ENCODE measurements around the gene EBLN2. TPM values are rescaled to one million over a fixed set of nuclear protein-coding genes. Genes with fewer than 3 reads are reported as not detected.

Gene EBLN2
- total RNA-seq, 4 donors from 2014 or later = 1.1 to 6.3 (median 4.4) TPM

DNA sequence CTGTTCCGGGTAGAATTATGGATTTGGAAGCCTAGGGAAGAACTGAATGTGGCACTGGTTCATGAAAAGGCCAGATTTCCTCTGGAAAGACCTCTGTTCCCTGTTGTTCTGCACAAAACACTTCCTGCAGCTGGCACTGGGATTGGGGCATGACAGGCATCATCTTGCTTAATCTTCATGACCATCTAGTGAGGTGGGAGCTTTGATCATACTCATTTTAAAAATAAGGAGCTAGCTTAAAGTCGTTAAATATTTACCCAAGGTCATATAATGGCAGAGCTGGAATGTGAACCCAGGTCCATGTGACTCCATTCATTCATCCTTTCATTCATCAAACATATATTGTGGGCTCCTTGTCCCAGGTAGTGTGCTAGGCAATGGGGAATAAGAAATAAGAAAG lies 40.4 kb downstream of the EBLN2 start:
- Histone ChIP-seq H3K27ac (no peak overlapping the region), H3K27me3 (no peaks in the 10 kb centered on the region), H3K9me3 (no peaks in the 10 kb centered on the region), H3K36me3 (no peaks in the 10 kb centered on the region), H3K4me1 (peaks cover 0 to 8% (median 3%) of the 10 kb centered on the region in 3 donors), H3K4me3 (no peak overlapping the region)
- TF ChIP-seq, protein P1, sequence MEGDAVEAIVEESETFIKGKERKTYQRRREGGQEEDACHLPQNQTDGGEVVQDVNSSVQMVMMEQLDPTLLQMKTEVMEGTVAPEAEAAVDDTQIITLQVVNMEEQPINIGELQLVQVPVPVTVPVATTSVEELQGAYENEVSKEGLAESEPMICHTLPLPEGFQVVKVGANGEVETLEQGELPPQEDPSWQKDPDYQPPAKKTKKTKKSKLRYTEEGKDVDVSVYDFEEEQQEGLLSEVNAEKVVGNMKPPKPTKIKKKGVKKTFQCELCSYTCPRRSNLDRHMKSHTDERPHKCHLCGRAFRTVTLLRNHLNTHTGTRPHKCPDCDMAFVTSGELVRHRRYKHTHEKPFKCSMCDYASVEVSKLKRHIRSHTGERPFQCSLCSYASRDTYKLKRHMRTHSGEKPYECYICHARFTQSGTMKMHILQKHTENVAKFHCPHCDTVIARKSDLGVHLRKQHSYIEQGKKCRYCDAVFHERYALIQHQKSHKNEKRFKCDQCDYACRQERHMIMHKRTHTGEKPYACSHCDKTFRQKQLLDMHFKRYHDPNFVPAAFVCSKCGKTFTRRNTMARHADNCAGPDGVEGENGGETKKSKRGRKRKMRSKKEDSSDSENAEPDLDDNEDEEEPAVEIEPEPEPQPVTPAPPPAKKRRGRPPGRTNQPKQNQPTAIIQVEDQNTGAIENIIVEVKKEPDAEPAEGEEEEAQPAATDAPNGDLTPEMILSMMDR (IDR thresholded peaks at IDR 0.05) = no peak
- TF ChIP-seq POLR2A (IDR thresholded peaks at IDR 0.05) = no peak
- no peak for DNase-seq
- intact Hi-C loops (cut with DNase I) = loop anchor here (5.0 to 10.0 kb wide), 2 partner anchors 333 to 395 kb away; no protein-coding TSS in a partner anchor
- 33 to 38% methylated on average over 2 of the region's 2 CpGs for WGBS, 2 donors

- Histone ChIP-seq H3K4me1 (no peaks in the 10 kb centered on the region), H3K4me3 (no peak overlapping the region), H3K36me3 (no peaks in the 10 kb centered on the region), H3K9me3 (no peaks in the 10 kb centered on the region), H3K27me3 (no peaks in the 10 kb centered on the region), H3K27ac (no peak overlapping the region)
- no peak for DNase-seq
- TF ChIP-seq, protein P1 (IDR thresholded peaks at IDR 0.05) = no peak
- TF ChIP-seq POLR2A (IDR thresholded peaks at IDR 0.05) = no peak
- 71 to 73% methylated on average over 3 of the region's 3 CpGs for WGBS, 2 donors
- intact Hi-C loops (cut with DNase I) = loop anchor here (10.0 kb wide), 1 partner anchor 328 kb away; no protein-coding TSS in a partner anchor
These were observed 45.8 kb downstream of the EBLN2 start for GRCh38 chr3:73107215-73107614.

GRCh38 chr3:73107676-73108187 lies 46.3 kb downstream of the EBLN2 start:
- WGBS, 2 donors = 31 to 33% methylated on average over 4 to 5 of the region's 5 CpGs
- no peak for DNase-seq

GRCh38 chr3:73108750-73109149 lies 47.3 kb downstream of the EBLN2 start:
- WGBS, 2 donors = 87 to 95% methylated on average over 3 of the region's 3 CpGs
- Histone ChIP-seq H3K27ac (no peak overlapping the region), H3K27me3 (no peaks in the 10 kb centered on the region), H3K4me3 (no peak overlapping the region), H3K9me3 (no peaks in the 10 kb centered on the region), H3K4me1 (no peaks in the 10 kb centered on the region), H3K36me3 (no peaks in the 10 kb centered on the region)
- intact Hi-C loops (cut with DNase I) = loop anchor here (10.0 kb wide), 1 partner anchor 326 kb away; no protein-coding TSS in a partner anchor
- DNase-seq = no peak
- no peak for TF ChIP-seq POLR2A (IDR thresholded peaks at IDR 0.05)

More at GRCh38 chr3:73107676-73108187, 46.3 kb downstream of the EBLN2 start:
- H3K27ac ChIP-seq = no peak overlapping the region
- H3K9me3 ChIP-seq = no peaks in the 10 kb centered on the region
- no peak overlapping the region for H3K4me3 ChIP-seq
- no peaks in the 10 kb centered on the region for H3K4me1 ChIP-seq
- H3K36me3 ChIP-seq = no peaks in the 10 kb centered on the region
- H3K27me3 ChIP-seq = no peaks in the 10 kb centered on the region
- intact Hi-C loops (cut with DNase I) = loop anchor here (10.0 kb wide), 1 partner anchor 327 kb away; no protein-coding TSS in a partner anchor
- TF ChIP-seq POLR2A (IDR thresholded peaks at IDR 0.05) = no peak
- TF ChIP-seq, protein P1 (IDR thresholded peaks at IDR 0.05) = no peak

DNA sequence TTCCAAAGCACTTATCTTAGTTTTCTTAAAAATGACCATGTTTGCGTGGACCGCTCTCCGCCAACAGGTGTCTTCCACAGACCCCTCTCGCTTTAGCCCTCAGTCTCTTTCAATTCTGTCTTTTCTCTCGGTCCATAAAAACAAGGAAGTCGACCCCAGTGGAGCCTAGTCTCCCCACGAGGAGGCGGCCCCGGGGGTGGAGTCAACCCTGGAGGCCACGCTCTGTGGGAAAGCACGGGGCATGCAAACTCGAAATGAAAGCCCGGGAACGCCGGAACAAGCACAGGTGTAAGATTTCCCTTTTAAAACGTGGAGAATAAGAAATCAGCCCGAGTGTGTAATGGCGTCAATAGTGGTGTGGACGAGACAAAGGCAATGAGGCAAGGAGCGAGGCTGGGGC lies 49.1 kb downstream of the EBLN2 start:
- TF ChIP-seq, protein P1 (IDR thresholded peaks at IDR 0.05) = no peak
- no peak for TF ChIP-seq POLR2A (IDR thresholded peaks at IDR 0.05)
- WGBS, 2 donors = 88 to 94% methylated on average over 13 to 15 of the region's 20 CpGs
- DNase-seq = no peak

More for the DNA sequence above, 49.1 kb downstream of the EBLN2 start:
- H3K4me1 ChIP-seq = no peaks in the 10 kb centered on the region
- intact Hi-C loops (cut with DNase I) = no loop called here
- no peak overlapping the region for H3K4me3 ChIP-seq
- H3K27me3 ChIP-seq = no peaks in the 10 kb centered on the region
- no peak overlapping the region for H3K27ac ChIP-seq
- H3K9me3 ChIP-seq = no peaks in the 10 kb centered on the region
- no peaks in the 10 kb centered on the region for H3K36me3 ChIP-seq

Small RNA genes within 50 kb of the gene (small RNA-seq; reads per million reads assigned to genes)
- gene RNU2-64P (0 to 0.30 (median 0.04) reads per million in 4 donors), gene RNU6-557P (0 reads per million in 4 donors), gene RNU7-19P (0 reads per million in 4 donors)

Other genes starting within 250 kb of the EBLN2 start
- 10 to 100 TPM in 3 of 4 donors, 1 to 10 TPM in 1; 6.7 to 13.4 (median 12.5) TPM for gene SHQ1, start 213.2 kb upstream of the EBLN2 start, total RNA-seq
- 10 to 100 TPM in 1 of 4 donors, 1 to 10 TPM in 2, not detected in 1; 2.0 to 18.1 (median 3.1) TPM for gene GXYLT2, start 173.6 kb upstream of the EBLN2 start, total RNA-seq
- gene PPP4R2, start 64.8 kb upstream of the EBLN2 start, total RNA-seq = 10 to 100 TPM; 22.7 to 38.9 (median 30.6) TPM